Stimulated activated CD4-positive, alpha-beta T cell treated with anti-CD3 and anti-CD28 coated beads, Interleukin-4, amount 100 ng/mL, for 48 hours (primary cell): ENCODE data around the gene LMBRD1.
"Not testable (repeated sequence)": the region's sequence is repeated elsewhere in the genome, so short reads cannot be mapped to it uniquely, and the experiment has no call there.

Experiments used
- DNase-seq, 2 donors: peaks; one replicate each; pipeline ENCODE4 v3.0.0-alpha.2; 2020; ENCODE audit warnings: low read depth in 2 of 2

Gene LMBRD1

GRCh38 chr6:69796073-69796641 is 653 bp downstream of the LMBRD1 start:
- DNase-seq = no peak

GRCh38 chr6:69795469-69796072 is 1.2 kb downstream of the LMBRD1 start:
- DNase-seq = no peak

DNA sequence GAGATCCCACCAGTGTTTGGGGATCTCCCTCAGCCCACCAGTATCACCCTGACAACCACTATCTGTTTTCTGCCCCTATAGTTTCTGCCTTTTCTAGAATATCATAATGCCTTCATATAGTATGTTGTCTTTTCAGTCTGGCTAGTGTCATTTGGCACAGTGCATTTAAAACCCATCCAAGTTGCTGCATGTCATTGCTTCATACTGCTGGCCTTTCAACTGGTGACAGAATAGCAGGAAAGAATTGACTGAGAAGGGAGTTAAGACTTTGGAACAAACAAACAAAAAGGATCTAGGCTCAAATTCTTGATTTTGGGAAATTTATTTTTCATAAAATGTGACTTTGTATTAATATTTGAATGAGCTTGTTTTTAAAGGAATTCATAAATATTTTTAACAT is 4.5 kb downstream of the LMBRD1 start:
- no peak for DNase-seq

DNA sequence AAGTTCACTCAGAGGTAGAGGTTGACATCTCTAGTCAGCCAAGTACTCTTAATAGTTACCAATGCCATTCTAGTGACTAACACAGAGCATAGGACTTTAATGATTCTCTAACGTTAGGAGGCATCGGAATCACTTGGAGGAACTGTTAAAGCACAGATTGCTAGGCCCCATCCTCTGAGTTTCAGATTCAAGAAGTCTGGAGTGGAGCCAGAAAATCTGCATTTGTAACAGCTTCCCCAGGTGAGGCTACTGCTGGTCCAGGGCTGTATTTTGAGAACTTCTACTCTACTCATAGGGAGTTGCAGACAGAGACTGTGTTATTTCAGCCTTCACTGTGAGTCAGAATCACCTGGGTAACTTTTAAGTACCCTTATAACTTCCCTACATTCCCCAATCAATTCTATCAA is 5.7 kb downstream of the LMBRD1 start:
- no peak for DNase-seq

GRCh38 chr6:69790629-69791028 is 6.2 kb downstream of the LMBRD1 start:
- no peak for DNase-seq

DNA sequence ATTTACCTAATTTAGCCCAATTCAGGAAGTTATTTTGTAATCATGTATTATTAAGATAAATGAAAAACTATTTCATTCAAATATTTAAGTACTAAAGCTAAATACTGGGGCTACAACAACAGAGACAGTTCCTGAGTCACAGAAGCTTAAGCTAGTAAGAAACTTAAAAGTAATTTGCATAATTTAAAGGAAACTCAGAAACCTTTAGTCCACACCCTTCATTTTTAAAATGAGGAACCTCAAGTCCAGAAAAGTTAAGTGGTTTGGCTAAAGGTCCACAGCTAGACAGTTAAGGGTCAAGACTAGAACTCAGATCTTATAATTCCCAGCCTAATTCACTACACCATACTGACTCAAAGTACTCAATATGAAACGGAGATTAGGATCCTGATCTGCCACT is 7.2 kb downstream of the LMBRD1 start:
- no peak for DNase-seq

DNA sequence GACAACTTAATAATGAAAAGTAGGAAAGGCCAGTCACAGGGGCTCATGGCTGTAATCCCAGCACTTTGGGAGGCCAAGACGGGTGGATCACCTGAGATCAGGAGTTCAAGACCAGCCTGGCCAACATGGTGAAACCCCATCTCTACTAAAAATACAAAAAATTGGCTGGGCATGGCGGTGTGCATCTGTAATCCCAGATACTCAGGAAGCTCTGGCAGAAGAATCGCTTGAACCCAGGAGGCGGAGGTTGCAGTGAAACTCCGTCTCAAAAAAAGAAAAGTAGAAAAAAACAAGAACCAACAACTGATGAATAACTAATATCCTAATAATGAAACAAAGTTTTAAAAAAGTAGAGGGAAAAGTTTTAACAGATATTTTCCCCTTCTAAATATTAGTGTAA is 9.4 kb downstream of the LMBRD1 start:
- not testable (repeated sequence) for DNase-seq

GRCh38 chr6:69785697-69786096 is 11.1 kb downstream of the LMBRD1 start:
- no peak for DNase-seq

DNA sequence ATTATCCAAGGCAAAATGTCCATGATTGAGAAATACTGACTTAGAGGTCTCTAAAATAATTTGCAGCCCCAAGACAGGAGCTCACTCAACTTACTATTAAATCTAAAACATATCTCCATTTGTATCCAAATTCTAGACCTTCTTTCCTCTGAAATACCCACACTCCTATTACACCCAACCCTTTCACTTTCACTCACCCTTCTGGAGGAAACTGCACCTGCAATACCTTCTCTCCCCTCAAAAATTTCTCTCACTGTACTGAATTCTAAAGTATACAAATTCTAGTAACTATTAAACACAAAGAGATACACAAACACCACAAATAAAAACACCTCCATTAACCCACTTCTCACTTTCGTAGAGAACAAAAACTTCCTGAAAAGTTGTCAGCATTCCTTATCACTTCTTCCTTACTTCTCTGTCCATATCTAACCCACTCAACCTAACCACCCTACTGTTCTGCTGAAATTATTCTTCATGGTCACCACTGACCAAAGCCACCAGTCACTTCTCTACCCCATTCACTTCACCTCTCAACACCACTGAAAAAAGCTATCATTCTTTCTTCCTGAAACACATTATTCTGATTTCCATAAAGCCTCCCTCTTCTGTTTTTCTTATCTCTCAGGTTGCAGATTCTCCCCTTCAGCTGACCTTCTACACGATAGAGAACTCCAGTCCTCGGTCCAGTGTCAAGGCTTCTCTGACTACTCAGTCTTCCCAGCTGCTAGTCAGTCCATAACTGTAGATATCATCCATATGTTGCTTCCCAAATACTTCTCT is 12.0 kb downstream of the LMBRD1 start:
- DNase-seq = no peak

DNA sequence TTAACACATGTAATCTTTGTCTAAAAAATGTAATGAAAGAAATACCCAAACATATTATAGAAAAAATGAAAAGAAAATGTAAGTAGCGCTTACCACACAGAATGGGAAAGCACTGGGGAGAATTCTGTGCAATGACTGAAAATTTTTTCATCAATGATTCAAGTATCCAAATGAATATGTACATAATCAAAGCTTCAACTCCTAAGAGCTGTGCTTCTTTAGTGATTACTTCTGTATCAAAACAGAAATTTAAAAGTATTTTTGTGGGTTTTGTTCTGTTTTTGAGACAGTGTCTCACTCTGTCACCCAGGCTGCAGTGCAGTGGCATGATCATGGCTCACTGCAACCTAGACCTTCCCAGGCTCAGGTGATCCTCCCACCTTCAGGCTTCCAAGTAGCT is 13.7 kb downstream of the LMBRD1 start:
- no peak for DNase-seq

- no peak for DNase-seq
Measured at GRCh38 chr6:69780585-69781178, 16.1 kb downstream of the LMBRD1 start.

DNA sequence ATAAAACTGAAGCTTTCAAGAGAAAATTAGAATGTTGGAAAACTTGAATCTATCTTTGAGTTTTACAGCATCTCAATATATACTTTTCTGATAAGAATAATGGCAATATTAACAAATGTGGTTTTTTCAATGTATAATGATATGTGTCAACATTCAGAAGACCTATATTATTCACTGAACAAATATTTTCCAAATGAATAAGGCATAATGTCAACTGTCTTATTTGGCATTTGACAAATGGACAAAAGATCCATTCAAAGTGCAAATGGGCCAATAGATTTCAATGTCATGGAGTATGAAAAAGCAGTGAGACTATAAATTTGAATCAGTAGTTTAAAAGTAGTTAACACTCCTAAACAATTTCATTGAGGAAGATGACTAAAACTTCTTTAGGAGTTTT is 20.9 kb downstream of the LMBRD1 start:
- DNase-seq = no peak

GRCh38 chr6:69775585-69775849 is 21.3 kb downstream of the LMBRD1 start:
- no peak for DNase-seq

- no peak for DNase-seq
Measured at GRCh38 chr6:69774740-69775584, 21.8 kb downstream of the LMBRD1 start.

GRCh38 chr6:69771158-69771906 is 25.5 kb downstream of the LMBRD1 start:
- DNase-seq = no peak

DNA sequence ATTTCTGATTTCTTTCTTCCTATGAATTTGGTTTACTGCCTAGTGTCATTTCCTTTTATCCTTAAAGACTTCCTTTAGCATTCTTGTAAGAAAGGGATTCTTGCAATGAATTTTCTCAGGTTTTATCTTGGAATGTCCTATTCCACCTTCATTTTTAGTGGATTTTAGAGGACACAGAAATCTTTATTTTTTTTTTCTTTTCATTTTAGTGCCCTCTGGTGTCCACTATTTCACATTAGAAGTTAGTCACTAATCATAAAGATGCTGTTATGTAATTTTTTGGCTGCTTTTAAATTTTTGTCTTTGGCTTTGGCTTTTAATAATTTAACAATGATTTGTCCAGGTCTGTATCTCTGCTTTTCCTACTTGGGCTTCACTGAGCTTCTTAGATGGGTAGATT is 28.1 kb downstream of the LMBRD1 start:
- DNase-seq = no peak

DNA sequence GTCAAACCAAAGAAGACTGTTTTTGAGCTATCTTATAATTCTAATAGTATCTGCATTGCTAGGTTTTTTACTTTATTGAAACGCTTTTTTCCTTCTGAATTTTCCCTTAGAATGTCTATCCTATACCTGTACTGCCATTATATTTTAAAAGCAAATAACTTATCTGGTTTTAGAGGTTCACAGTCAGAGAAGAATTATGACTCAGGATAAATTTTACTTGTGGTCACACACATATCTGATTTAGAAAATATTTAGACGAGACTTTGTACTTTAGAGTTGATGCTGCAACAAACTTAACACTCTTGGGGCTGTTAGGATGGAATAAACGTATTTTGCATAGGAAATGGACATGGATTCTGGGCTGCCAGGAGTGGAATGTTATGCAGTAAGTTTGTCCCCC is 33.0 kb downstream of the LMBRD1 start:
- no peak for DNase-seq

DNA sequence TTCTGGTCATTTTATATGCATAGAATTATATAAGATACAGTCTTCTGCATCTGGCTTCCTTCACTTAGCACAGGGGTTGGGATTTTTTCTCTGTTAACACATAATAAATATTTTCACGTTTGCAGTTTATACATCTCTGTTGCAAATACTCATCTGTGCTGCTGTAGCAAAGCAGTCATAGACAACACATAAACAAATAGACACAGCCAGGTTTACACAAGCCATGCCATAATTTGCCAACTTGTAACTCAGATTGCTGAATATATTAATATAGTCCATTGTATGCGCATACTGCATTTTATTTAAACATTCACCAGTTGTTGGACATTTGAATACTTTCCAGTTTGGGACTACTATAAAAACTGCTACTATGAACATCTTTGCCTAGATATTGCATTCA is 35.0 kb downstream of the LMBRD1 start:
- DNase-seq = no peak

- no peak for DNase-seq
Measured at GRCh38 chr6:69758214-69758613, 38.6 kb downstream of the LMBRD1 start.

GRCh38 chr6:69756907-69757306 is 39.9 kb downstream of the LMBRD1 start:
- no peak for DNase-seq

DNA sequence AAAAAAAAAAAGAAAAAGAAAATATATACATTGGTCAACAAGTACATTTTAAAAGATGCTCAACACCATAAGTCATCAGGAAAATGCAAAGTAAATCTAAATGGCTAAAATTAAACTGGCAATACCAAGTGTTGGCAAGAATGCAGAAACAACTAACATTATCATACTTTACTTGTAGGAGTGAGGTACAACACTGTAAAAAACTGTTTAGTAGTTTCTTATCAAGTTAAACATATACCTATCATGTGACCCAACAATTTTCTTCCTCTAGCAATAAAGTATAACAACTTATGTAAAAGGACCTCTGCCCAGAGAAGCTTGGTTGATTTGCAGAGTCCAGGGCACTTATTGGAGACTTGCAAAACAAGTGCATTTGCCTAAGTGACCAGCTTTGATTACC is 40.4 kb downstream of the LMBRD1 start:
- DNase-seq = no peak

GRCh38 chr6:69735027-69735426 is 61.8 kb downstream of the LMBRD1 start:
- no peak for DNase-seq
